ENCODE results near the gene TBXAS1. TPM values are rescaled to one million over a fixed set of nuclear protein-coding genes. Genes with fewer than 3 reads are reported as not detected.

Gene TBXAS1
- total and polyA plus RNA-seq, 5 donors from 2014 or later, result 5.2 to 21.2 (median 11.3) TPM

GRCh38 chr7:140053812-140054539 lies 224.9 kb downstream of the TBXAS1 start:
- Mint-ChIP-seq H3K27me3 (no peaks in the 10 kb centered on the region), H3K27ac (peak overlapping the region; percentile 33 to 62 (median 48)), H3K36me3 (peaks cover 54% of the 10 kb centered on the region), H3K4me3 (peak overlapping the region; percentile 15 to 71 (median 50)), H3K4me1 (peaks cover 49 to 83% (median 59%) of the 10 kb centered on the region in 4 donors), H3K9me3 (no peaks in the 10 kb centered on the region)
- peaks cover 34% of the 10 kb centered on the region for H3K4me1 ChIP-seq (ENCODE audit: control insufficient read depth, insufficient read depth, low read length, poor library complexity, severe bottlenecking)
- peak overlapping the region; percentile 47 for H3K4me3 ChIP-seq (ENCODE audit: low read depth, low read length)
- no peaks in the 10 kb centered on the region for H3K27me3 ChIP-seq (ENCODE audit: control insufficient read depth, insufficient read depth, low read length)
- peak overlapping the region; percentile 59 for H3K27ac ChIP-seq (ENCODE audit: insufficient read depth, low read length, poor library complexity, severe bottlenecking)
- no peaks in the 10 kb centered on the region for H3K9me3 ChIP-seq (ENCODE audit: control insufficient read depth in 2 of 2, low read length in 2 of 2)
- peaks cover 52% of the 10 kb centered on the region for H3K36me3 ChIP-seq (ENCODE audit: control insufficient read depth, insufficient read depth, low read length)
- peak in 1 of 3 donors; percentile 51 for DNase-seq
- peak; percentile 17 to 42 for ATAC-seq (ENCODE audit: low read depth in 2 of 2)

- Mint-ChIP-seq H3K4me1 (peaks cover 55 to 84% (median 63%) of the 10 kb centered on the region in 4 donors), H3K27ac (peak overlapping the region in 2 of 3 donors; percentile 33 to 74), H3K4me3 (peak overlapping the region in 2 of 4 donors; percentile 7 to 80), H3K9me3 (no peaks in the 10 kb centered on the region), H3K36me3 (peaks cover 52% of the 10 kb centered on the region), H3K27me3 (no peaks in the 10 kb centered on the region)
- Histone ChIP-seq H3K27me3 (ENCODE audit: control insufficient read depth, insufficient read depth, low read length) (no peaks in the 10 kb centered on the region), H3K4me1 (ENCODE audit: control insufficient read depth, insufficient read depth, low read length, poor library complexity, severe bottlenecking) (peaks cover 41% of the 10 kb centered on the region), H3K9me3 (ENCODE audit: control insufficient read depth in 2 of 2, low read length in 2 of 2) (no peaks in the 10 kb centered on the region), H3K27ac (ENCODE audit: insufficient read depth, low read length, poor library complexity, severe bottlenecking) (no peak overlapping the region), H3K36me3 (ENCODE audit: control insufficient read depth, insufficient read depth, low read length) (peaks cover 46% of the 10 kb centered on the region), H3K4me3 (ENCODE audit: low read depth, low read length) (peak overlapping the region; percentile 47)
- ATAC-seq (ENCODE audit: low read depth in 2 of 2) (no peak), DNase-seq (no peak)
Observed at GRCh38 chr7:140054751-140055150, 225.7 kb downstream of the TBXAS1 start.

DNA sequence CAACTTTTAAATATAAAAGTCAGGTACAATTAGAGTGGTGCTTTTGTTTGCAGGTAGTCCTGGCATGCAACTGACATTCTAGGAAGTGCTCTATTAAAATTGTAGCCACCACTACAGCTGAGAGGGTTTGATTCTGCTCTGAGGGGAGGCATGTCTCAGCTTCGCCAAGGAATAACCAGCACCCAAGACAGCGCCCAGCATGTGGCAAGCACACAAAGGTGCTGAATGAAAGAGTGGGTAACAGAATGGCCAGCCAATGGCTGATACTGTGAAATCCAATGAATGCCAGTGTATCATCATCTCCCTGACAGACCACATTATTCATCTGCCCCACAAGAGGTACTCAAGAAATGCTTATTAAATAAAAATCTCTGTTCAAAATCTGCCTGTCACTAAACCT lies 226.8 kb downstream of the TBXAS1 start:
- DNase-seq (no peak), ATAC-seq (ENCODE audit: low read depth in 2 of 2) (no peak)
- Histone ChIP-seq H3K27me3 (ENCODE audit: control insufficient read depth, insufficient read depth, low read length) (no peaks in the 10 kb centered on the region), H3K36me3 (ENCODE audit: control insufficient read depth, insufficient read depth, low read length) (peaks cover 39% of the 10 kb centered on the region), H3K4me1 (ENCODE audit: control insufficient read depth, insufficient read depth, low read length, poor library complexity, severe bottlenecking) (peaks cover 52% of the 10 kb centered on the region), H3K27ac (ENCODE audit: insufficient read depth, low read length, poor library complexity, severe bottlenecking) (no peak overlapping the region), H3K9me3 (ENCODE audit: control insufficient read depth in 2 of 2, low read length in 2 of 2) (no peaks in the 10 kb centered on the region), H3K4me3 (ENCODE audit: low read depth, low read length) (no peak overlapping the region)
- peak overlapping the region; percentile 21 to 45 (median 33) for H3K27ac Mint-ChIP-seq
- H3K4me1 Mint-ChIP-seq, result peaks cover 49 to 84% (median 63%) of the 10 kb centered on the region in 4 donors
- H3K36me3 Mint-ChIP-seq, result peaks cover 41% of the 10 kb centered on the region
- H3K4me3 Mint-ChIP-seq, result peak overlapping the region in 1 of 4 donors; percentile 80
- H3K27me3 Mint-ChIP-seq, result no peaks in the 10 kb centered on the region
- H3K9me3 Mint-ChIP-seq, result no peaks in the 10 kb centered on the region

- Mint-ChIP-seq H3K9me3 (no peaks in the 10 kb centered on the region), H3K27ac (peak overlapping the region in 2 of 3 donors; percentile 26 to 83), H3K27me3 (no peaks in the 10 kb centered on the region), H3K4me3 (peak overlapping the region in 2 of 4 donors; percentile 8 to 20), H3K36me3 (peaks cover 40% of the 10 kb centered on the region), H3K4me1 (peaks cover 51 to 91% (median 70%) of the 10 kb centered on the region in 4 donors)
- H3K4me1 ChIP-seq (ENCODE audit: control insufficient read depth, insufficient read depth, low read length, poor library complexity, severe bottlenecking), result peaks cover 60% of the 10 kb centered on the region
- no peak overlapping the region for H3K4me3 ChIP-seq (ENCODE audit: low read depth, low read length)
- no peak overlapping the region for H3K27ac ChIP-seq (ENCODE audit: insufficient read depth, low read length, poor library complexity, severe bottlenecking)
- peaks cover 37% of the 10 kb centered on the region for H3K36me3 ChIP-seq (ENCODE audit: control insufficient read depth, insufficient read depth, low read length)
- no peak for ATAC-seq (ENCODE audit: low read depth in 2 of 2)
- no peaks in the 10 kb centered on the region for H3K9me3 ChIP-seq (ENCODE audit: control insufficient read depth in 2 of 2, low read length in 2 of 2)
- no peaks in the 10 kb centered on the region for H3K27me3 ChIP-seq (ENCODE audit: control insufficient read depth, insufficient read depth, low read length)
- no peak for DNase-seq
Observed at GRCh38 chr7:140056431-140057142, 227.5 kb downstream of the TBXAS1 start.

DNA sequence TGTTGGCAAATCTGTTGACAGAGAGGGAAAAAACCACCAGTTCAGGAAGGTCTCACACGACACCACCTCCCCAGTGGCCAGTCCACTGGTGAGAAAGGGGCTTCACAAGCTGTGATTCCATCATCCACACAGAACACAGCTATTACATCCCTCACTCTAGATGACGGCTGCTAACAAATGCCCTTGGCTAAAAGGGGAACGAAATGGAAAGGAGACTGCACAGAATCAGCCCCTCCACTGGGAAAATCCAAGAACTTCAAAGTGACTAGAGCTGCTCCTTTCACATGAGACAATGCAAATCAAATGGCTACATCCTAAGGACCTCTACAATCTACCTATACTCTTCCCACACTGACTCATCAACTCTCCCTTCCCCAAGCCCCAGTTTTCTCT lies 228.1 kb downstream of the TBXAS1 start:
- peaks cover 50 to 94% (median 71%) of the 10 kb centered on the region in 4 donors for H3K4me1 Mint-ChIP-seq
- Histone ChIP-seq H3K27me3 (ENCODE audit: control insufficient read depth, insufficient read depth, low read length) (no peaks in the 10 kb centered on the region), H3K4me1 (ENCODE audit: control insufficient read depth, insufficient read depth, low read length, poor library complexity, severe bottlenecking) (peaks cover 64% of the 10 kb centered on the region), H3K9me3 (ENCODE audit: control insufficient read depth in 2 of 2, low read length in 2 of 2) (no peaks in the 10 kb centered on the region), H3K36me3 (ENCODE audit: control insufficient read depth, insufficient read depth, low read length) (peaks cover 32% of the 10 kb centered on the region), H3K27ac (ENCODE audit: insufficient read depth, low read length, poor library complexity, severe bottlenecking) (no peak overlapping the region), H3K4me3 (ENCODE audit: low read depth, low read length) (no peak overlapping the region)
- H3K9me3 Mint-ChIP-seq, result no peaks in the 10 kb centered on the region
- DNase-seq (no peak), ATAC-seq (ENCODE audit: low read depth in 2 of 2) (no peak)
- H3K27ac Mint-ChIP-seq, result peak overlapping the region in 2 of 3 donors; percentile 18 to 83
- H3K36me3 Mint-ChIP-seq, result peaks cover 37% of the 10 kb centered on the region
- peak overlapping the region in 2 of 4 donors; percentile 8 to 20 for H3K4me3 Mint-ChIP-seq
- no peaks in the 10 kb centered on the region for H3K27me3 Mint-ChIP-seq

DNA sequence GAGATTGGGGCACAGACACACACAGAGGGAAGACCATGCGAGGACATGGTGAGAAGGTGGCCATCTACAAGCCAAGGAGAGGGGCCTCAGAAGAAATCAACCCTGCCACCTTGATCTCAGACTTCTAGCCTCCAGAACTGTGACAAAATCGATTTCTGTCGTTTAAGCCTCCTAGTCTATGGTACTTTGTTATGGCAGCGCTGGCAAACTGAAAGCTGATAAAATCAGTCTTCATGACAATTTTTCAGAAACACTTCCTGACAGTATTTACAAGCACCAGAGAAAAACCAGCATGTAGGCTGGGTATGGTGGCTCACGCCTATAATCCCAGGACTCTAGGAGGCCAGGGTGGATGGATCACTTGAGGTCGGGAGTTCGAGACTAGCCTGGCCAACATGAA lies 229.5 kb downstream of the TBXAS1 start:
- H3K27ac Mint-ChIP-seq, result peak overlapping the region; percentile 74 to 91 (median 83)

DNA sequence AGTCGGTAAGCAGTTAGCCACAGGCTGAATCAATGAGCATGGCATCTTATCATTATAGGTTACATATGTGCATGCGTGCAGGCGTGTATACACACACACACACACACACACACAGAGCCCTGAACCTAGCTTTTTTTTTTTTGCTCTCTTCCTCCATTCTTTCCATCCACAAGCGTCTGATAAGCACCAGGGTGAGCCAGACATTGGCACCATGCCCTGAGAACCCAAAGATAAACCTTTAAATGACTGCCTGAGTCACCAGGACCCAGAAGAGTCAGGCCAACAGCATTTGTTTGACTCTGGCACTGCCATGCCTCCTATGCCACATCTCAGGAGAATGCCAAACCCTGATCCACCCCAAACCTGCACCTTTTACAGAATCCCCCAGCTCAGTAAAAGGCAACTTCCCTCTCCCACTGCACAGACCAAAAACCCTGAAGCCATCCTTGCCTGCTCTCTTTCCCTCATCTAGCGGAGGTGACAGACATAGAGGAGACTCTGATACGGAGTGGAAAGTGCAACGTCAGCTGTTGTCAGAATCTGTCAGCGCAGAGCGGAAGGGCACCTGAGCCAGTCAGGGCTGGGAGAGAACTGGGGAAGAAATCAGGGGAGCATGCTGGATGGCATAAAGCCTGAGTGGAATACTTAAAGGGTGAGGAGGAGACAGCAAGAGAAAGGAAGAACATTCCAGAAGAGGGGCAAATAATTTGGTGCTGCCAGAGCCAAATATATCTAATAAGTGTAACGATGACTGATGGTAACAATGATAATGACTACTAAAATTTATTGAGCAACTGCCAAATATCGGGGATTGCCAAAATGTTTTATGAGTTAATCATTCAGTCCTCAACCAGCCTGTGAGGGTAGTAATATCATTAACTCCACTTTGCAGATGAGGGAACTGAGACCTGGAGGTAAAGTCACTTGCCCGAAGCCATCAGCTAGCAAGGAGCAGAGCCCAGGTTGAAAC lies 230.5 kb downstream of the TBXAS1 start:
- Mint-ChIP-seq H3K4me1 (peaks cover 33 to 85% (median 54%) of the 10 kb centered on the region in 4 donors), H3K27ac (peak overlapping the region; percentile 83 to 95 (median 91)), H3K9me3 (no peaks in the 10 kb centered on the region), H3K27me3 (no peaks in the 10 kb centered on the region), H3K4me3 (peak overlapping the region; percentile 81 to 95 (median 92)), H3K36me3 (peaks cover 25% of the 10 kb centered on the region)
- Histone ChIP-seq H3K9me3 (ENCODE audit: control insufficient read depth in 2 of 2, low read length in 2 of 2) (no peaks in the 10 kb centered on the region), H3K27me3 (ENCODE audit: control insufficient read depth, insufficient read depth, low read length) (no peaks in the 10 kb centered on the region), H3K4me1 (ENCODE audit: control insufficient read depth, insufficient read depth, low read length, poor library complexity, severe bottlenecking) (peaks cover 61% of the 10 kb centered on the region), H3K27ac (ENCODE audit: insufficient read depth, low read length, poor library complexity, severe bottlenecking) (peak overlapping the region; percentile 91), H3K4me3 (ENCODE audit: low read depth, low read length) (peak overlapping the region; percentile 82), H3K36me3 (ENCODE audit: control insufficient read depth, insufficient read depth, low read length) (peaks cover 24% of the 10 kb centered on the region)
- ATAC-seq (ENCODE audit: low read depth in 2 of 2) (no peak), DNase-seq (peak in 2 of 3 donors; percentile 28 to 58)

More for the DNA sequence above, 229.5 kb downstream of the TBXAS1 start:
- Histone ChIP-seq H3K9me3 (ENCODE audit: control insufficient read depth in 2 of 2, low read length in 2 of 2) (no peaks in the 10 kb centered on the region), H3K27me3 (ENCODE audit: control insufficient read depth, insufficient read depth, low read length) (no peaks in the 10 kb centered on the region), H3K4me3 (ENCODE audit: low read depth, low read length) (peak overlapping the region; percentile 43), H3K4me1 (ENCODE audit: control insufficient read depth, insufficient read depth, low read length, poor library complexity, severe bottlenecking) (peaks cover 69% of the 10 kb centered on the region), H3K27ac (ENCODE audit: insufficient read depth, low read length, poor library complexity, severe bottlenecking) (peak overlapping the region; percentile 91), H3K36me3 (ENCODE audit: control insufficient read depth, insufficient read depth, low read length) (peaks cover 28% of the 10 kb centered on the region)
- H3K4me1 Mint-ChIP-seq, result peaks cover 39 to 90% (median 64%) of the 10 kb centered on the region in 4 donors
- no peaks in the 10 kb centered on the region for H3K27me3 Mint-ChIP-seq
- H3K36me3 Mint-ChIP-seq, result peaks cover 28% of the 10 kb centered on the region
- peak overlapping the region; percentile 81 to 95 (median 92) for H3K4me3 Mint-ChIP-seq
- ATAC-seq (ENCODE audit: low read depth in 2 of 2), result no peak
- H3K9me3 Mint-ChIP-seq, result no peaks in the 10 kb centered on the region
- DNase-seq, result peak in 1 of 3 donors; percentile 65
